Testis (tissue), 5 donors: ENCODE results near the gene PEAK3. TPM values are rescaled to one million over a fixed set of nuclear protein-coding genes. Genes with fewer than 3 reads are reported as not detected.

Experiments
- DNase-seq: peaks from one replicate; pipeline ENCODE4 v3.0.0-alpha.2; 2019
- H3K27ac ChIP-seq, 2 donors: fragments of 200-600 bp; sonication (generic); one replicate each; pipeline ENCODE4 v1.5.1; 2019
- H3K27me3 ChIP-seq: fragments of 200-600 bp; sonication (generic); one replicate; pipeline ENCODE4 v1.5.1; 2019
- H3K36me3 ChIP-seq: fragments of 200-600 bp; sonication (generic); one replicate; pipeline ENCODE4 v1.5.1; 2017; ENCODE audit warnings: low read depth; ENCODE audit errors: missing control alignments
- H3K4me1 ChIP-seq: fragments of 200-600 bp; sonication (generic); one replicate; pipeline ENCODE4 v1.5.1; 2019
- H3K4me3 ChIP-seq, 2 donors: fragments of 200-600 bp; sonication (generic); one replicate each; pipeline ENCODE4 v1.5.1; 2017 to 2019
- H3K9me3 ChIP-seq: fragments of 200-600 bp; sonication (generic); one replicate; pipeline ENCODE4 v1.5.1; 2017
- CTCF ChIP-seq, 3 experiments: fragments of 450-650 bp in 2 of 3; fragments of 200-600 bp in 1 of 3; sonication (generic) in 1 of 3; IDR thresholded peaks; one replicate each; pipeline ENCODE4 v1.5.1; 2016 to 2019; ENCODE audit warnings: antibody characterized with exemption in 3 of 3, mild to moderate bottlenecking in 2 of 3, moderate library complexity in 1 of 3
- POLR2A ChIP-seq: fragments of 450-650 bp; IDR thresholded peaks from one replicate; pipeline ENCODE4 v1.6.1; 2017; ENCODE audit warnings: antibody characterized with exemption, mild to moderate bottlenecking, moderate library complexity
- WGBS, 2 donors: methylation state at CpG; one replicate each; pipeline ENCODE4 v1.1.5; 2018; 5-methylcytosine and 5-hydroxymethylcytosine counted together
- intact Hi-C: fragments of 100-400 bp; cut with DNase I; formaldehyde crosslinking; loops from one replicate; pipeline ENCODE4 v1.15.1; 2023; ENCODE audit warnings: low total_unique reads
- long read RNA-seq, 2 donors: transcript quantifications; one replicate each; lab custom pipeline, GENCODE V29; 2026
- polyA plus RNA-seq: library from polyadenylated mRNA; stranded (reverse); fragments of 350-450 nt; fragmentation: Illumina TruSeq; extraction: RNeasy Lipid Tissue Mini Kit (QIAGEN cat#74804); gene quantifications from one replicate; pipeline ENCODE4 v1.2.3, GENCODE V29; 2014; ENCODE audit warnings: low read depth, low replicate concordance; ENCODE audit not compliant: insufficient read depth
- total RNA-seq, 2 donors: library from RNA; depleted of rRNA; stranded (reverse); fragments of >200 nt; gene quantifications; one replicate each; pipeline ENCODE4 v1.2.3, GENCODE V29; 2016

Gene PEAK3, protein sequence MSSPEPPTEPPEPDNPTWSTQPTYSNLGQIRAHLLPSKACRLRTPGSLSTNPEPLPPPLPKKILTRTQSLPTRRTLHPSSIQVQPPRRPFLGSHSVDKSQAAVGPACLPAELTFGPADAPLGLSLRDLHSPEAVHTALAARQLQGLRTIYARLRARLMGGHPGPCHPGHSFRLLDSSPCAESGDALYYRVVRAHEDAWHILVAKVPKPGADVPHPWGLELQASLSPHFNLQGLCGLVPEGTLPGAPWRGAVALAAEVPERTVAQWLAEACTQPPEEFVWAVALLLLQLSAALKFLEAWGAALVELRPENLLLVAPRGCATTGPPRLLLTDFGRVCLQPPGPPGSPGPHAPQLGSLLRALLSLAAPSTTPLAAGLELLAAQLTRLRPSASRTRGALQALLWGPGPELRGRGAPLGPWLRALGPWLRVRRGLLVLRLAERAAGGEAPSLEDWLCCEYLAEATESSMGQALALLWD
- total RNA-seq = under 1 TPM; 0.37 to 0.55 TPM
- polyA plus RNA-seq = 0.16 TPM
- long read RNA-seq, donor 1 = 0 reads
- long read RNA-seq, donor 2 = 0 reads

- Histone ChIP-seq H3K27me3 (no peaks in the 10 kb centered on the region), H3K27ac (peak within 1 kb of the TSS; percentile 45 to 50), H3K9me3 (no peaks in the 10 kb centered on the region), H3K4me3 (peak within 1 kb of the TSS in 1 of 2 donors; percentile 15), H3K4me1 (peaks cover 14% of the 10 kb centered on the region), H3K36me3 (no peaks in the 10 kb centered on the region)
- DNase-seq = peak; percentile 78
- TF ChIP-seq CTCF (IDR thresholded peaks at IDR 0.05) (no peak), POLR2A (no peak)
- WGBS, 2 donors = 32 to 42% methylated on average over 34 to 40 of the region's 41 CpGs
- intact Hi-C loops = no loop called here
Measured at GRCh38 chr19:2282062-2282861, at the start of gene PEAK3. PEAK3 (minus strand) TSS chr19:2282175; CDS start chr19:2280931, 1,244 bp downstream.

- TF ChIP-seq CTCF (IDR thresholded peaks at IDR 0.05) = no peak
- TF ChIP-seq POLR2A = no peak
- Histone ChIP-seq H3K27me3 (no peaks in the 10 kb centered on the region), H3K27ac (no peak overlapping the region), H3K4me1 (peaks cover 13% of the 10 kb centered on the region), H3K9me3 (no peaks in the 10 kb centered on the region), H3K4me3 (no peak overlapping the region), H3K36me3 (no peaks in the 10 kb centered on the region)
- intact Hi-C loops = no loop called here
- DNase-seq = no peak
- WGBS, 2 donors = 79 to 80% methylated on average over 15 to 20 of the region's 20 CpGs
Measured at GRCh38 chr19:2330632-2331284, 48.8 kb upstream of the PEAK3 start.

GRCh38 chr19:2330255-2330631 lies 48.3 kb upstream of the PEAK3 start:
- peaks cover 13% of the 10 kb centered on the region for H3K4me1 ChIP-seq
- TF ChIP-seq CTCF (IDR thresholded peaks at IDR 0.05) = no peak
- no peak for TF ChIP-seq POLR2A
- intact Hi-C loops = no loop called here

DNA sequence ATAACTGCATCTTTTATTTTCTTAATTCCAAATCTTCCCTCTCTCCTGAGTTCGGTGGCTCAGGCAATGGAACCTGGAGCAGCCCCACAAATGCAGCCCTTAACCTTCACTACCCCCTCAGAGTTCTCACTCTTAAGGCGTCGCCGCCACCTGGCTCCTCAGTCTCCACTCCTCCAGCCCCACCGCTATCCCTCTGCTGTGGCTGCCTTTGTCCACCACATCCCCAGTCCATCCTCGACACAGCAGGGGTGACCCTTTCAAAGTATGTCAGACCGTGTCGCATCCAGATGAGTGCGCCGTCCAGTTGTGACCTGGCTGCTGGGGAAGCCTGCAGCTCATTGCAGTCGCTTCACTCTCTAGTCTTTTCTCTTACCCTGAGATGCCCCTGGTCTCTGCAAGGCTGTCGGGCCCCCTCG lies 47.5 kb upstream of the PEAK3 start:
- H3K4me3 ChIP-seq = peak overlapping the region; percentile 90 to 98
- H3K4me1 ChIP-seq = peaks cover 13% of the 10 kb centered on the region
- no peak for DNase-seq
- H3K27ac ChIP-seq = no peak overlapping the region
- 27 to 46% methylated on average over 13 of the region's 13 CpGs for WGBS, 2 donors
- H3K9me3 ChIP-seq = no peaks in the 10 kb centered on the region
- intact Hi-C loops = no loop called here
- TF ChIP-seq POLR2A = no peak
- no peak for TF ChIP-seq CTCF (IDR thresholded peaks at IDR 0.05)
- H3K27me3 ChIP-seq = no peaks in the 10 kb centered on the region
- H3K36me3 ChIP-seq = no peaks in the 10 kb centered on the region

More at GRCh38 chr19:2330255-2330631, 48.3 kb upstream of the PEAK3 start:
- WGBS, 2 donors = 68 to 73% methylated on average over 10 of the region's 10 CpGs
- no peaks in the 10 kb centered on the region for H3K9me3 ChIP-seq
- no peak overlapping the region for H3K4me3 ChIP-seq
- H3K27me3 ChIP-seq = no peaks in the 10 kb centered on the region
- no peak overlapping the region for H3K27ac ChIP-seq
- no peak for DNase-seq
- no peaks in the 10 kb centered on the region for H3K36me3 ChIP-seq
